Natural killer cell (primary cell): ENCODE measurements around the gene CCER1. TPM values are rescaled to one million over a fixed set of nuclear protein-coding genes. Genes with fewer than 3 reads are reported as not detected.

Experiments used
- ATAC-seq, 3 donors: fragments of 150-1000 bp in 2 of 3; fragments of 200-7000 bp in 1 of 3; cut with Tn5 transposase; 1 replicate in 1 of 3; 2 replicates in 2 of 3; pipeline ENCODE4 v1.10.0; 2021; ENCODE audit warnings: mild to moderate bottlenecking in 2 of 3, moderate library complexity in 2 of 3
- DNase-seq, 2 donors: peaks; one replicate each; pipeline versions ENCODE4 v3.0.0 to v3.0.0-alpha.2; 2013 to 2021; ENCODE audit warnings: mixed read lengths in 1 of 2
- H3K27ac ChIP-seq: one replicate; pipeline ENCODE4 v1.5.1; 2013; ENCODE audit warnings: mild to moderate bottlenecking, low read length
- H3K27me3 ChIP-seq: one replicate; pipeline ENCODE4 v1.6.1; 2013; ENCODE audit warnings: low read length; ENCODE audit not compliant: control insufficient read depth, insufficient read depth
- H3K36me3 ChIP-seq: one replicate; pipeline ENCODE4 v1.6.1; 2013; ENCODE audit warnings: low read length; ENCODE audit not compliant: control insufficient read depth, insufficient read depth
- H3K4me1 ChIP-seq: one replicate; pipeline ENCODE4 v1.6.1; 2013; ENCODE audit warnings: low read length; ENCODE audit not compliant: control insufficient read depth, insufficient read depth
- H3K4me3 ChIP-seq: one replicate; pipeline ENCODE4 v1.5.1; 2013; ENCODE audit warnings: low read length
- H3K9me3 ChIP-seq: one replicate; pipeline ENCODE4 v1.6.1; 2013; ENCODE audit warnings: low read length; ENCODE audit not compliant: control insufficient read depth, insufficient read depth
- H3K27ac Mint-ChIP-seq, 2 donors: one replicate each; pipeline ENCODE4 v1.8.0; 2022; ENCODE audit warnings: mild to moderate bottlenecking in 2 of 2, mixed read lengths in 2 of 2, moderate library complexity in 1 of 2
- H3K27me3 Mint-ChIP-seq, 2 donors: one replicate each; pipeline ENCODE4 v1.8.0; 2022; ENCODE audit warnings: low read depth in 2 of 2, mixed read lengths in 2 of 2
- H3K36me3 Mint-ChIP-seq: one replicate; pipeline ENCODE4 v1.8.0; 2022; ENCODE audit warnings: mixed read lengths
- H3K4me1 Mint-ChIP-seq, 2 donors: one replicate each; pipeline ENCODE4 v1.8.0; 2022; ENCODE audit warnings: mixed read lengths in 2 of 2
- H3K4me3 Mint-ChIP-seq: one replicate; pipeline ENCODE4 v1.8.0; 2022; ENCODE audit warnings: mild to moderate bottlenecking, moderate library complexity, mixed read lengths
- H3K9me3 Mint-ChIP-seq, 2 donors: one replicate each; pipeline ENCODE4 v1.8.0; 2022; ENCODE audit warnings: mixed read lengths in 2 of 2
- CTCF ChIP-seq: fragments of 200-600 bp; IDR thresholded peaks from one replicate; pipeline ENCODE4 v1.8.0; 2022; ENCODE audit warnings: antibody characterized with exemption
- WGBS: methylation state at CpG from one replicate; pipeline ENCODE4 v1.1.7; 2013; ENCODE audit warnings: missing lambda C conversion rate; ENCODE audit not compliant: insufficient coverage; 5-methylcytosine and 5-hydroxymethylcytosine counted together
- intact Hi-C: fragments of 100-400 bp; cut with micrococcal nuclease; formaldehyde crosslinking; loops from one replicate; pipeline ENCODE4 v1.14.2; 2022
- total RNA-seq, 4 donors: library from RNA; stranded (reverse); fragments of 120-200 nt in 1 of 4; gene quantifications; one replicate each; pipeline versions ENCODE4 v1.2.3 to v1.2.4, GENCODE V29; 2013 to 2022

CCER1 gene
- not detected for total RNA-seq
- not detected for total RNA-seq (2013)

GRCh38 chr12:90954921-90955320 is at the start of gene CCER1:
TSS of gene CCER1 (minus strand) at chr12:90955176. CDS start at chr12:90954742, 434 bp downstream.
- 97% methylated on average over 22 of the region's 22 CpGs for WGBS
- no peak within 1 kb of the TSS for H3K4me3 ChIP-seq
- no peak for TF ChIP-seq CTCF

DNA sequence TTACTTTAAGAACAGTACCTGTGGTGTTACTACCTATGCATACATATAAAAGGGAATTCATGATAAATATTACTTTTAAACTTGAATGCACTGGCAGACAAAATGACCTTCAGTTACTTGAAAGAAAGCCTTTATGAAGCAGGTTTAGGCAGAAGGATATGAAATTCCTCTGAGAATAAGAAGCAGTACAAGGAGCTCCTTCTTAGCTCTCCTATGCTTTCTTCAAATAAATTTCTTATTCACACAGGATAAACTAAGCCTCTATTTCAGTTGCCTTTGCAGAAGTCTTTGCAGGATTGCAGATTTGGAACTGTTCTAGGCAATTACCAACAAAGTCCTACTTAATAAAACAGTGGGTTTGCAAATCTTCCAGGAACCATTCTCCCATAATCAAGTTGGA is 48.8 kb upstream of the CCER1 start:
- H3K27ac ChIP-seq: no peak overlapping the region
- H3K36me3 ChIP-seq: no peaks in the 10 kb centered on the region
- peaks cover 2% of the 10 kb centered on the region in 2 donors for H3K9me3 Mint-ChIP-seq
- H3K27me3 ChIP-seq: no peaks in the 10 kb centered on the region
- peaks cover 7 to 11% of the 10 kb centered on the region in 2 donors for H3K4me1 Mint-ChIP-seq
- no peaks in the 10 kb centered on the region for H3K27me3 Mint-ChIP-seq
- TF ChIP-seq CTCF: no peak
- H3K36me3 Mint-ChIP-seq: no peaks in the 10 kb centered on the region
- H3K4me3 Mint-ChIP-seq: no peak overlapping the region
- H3K4me1 ChIP-seq: no peaks in the 10 kb centered on the region
- DNase-seq (no peak), ATAC-seq (no peak)
- intact Hi-C loops: no loop called here
- no peak overlapping the region for H3K27ac Mint-ChIP-seq
- no peak overlapping the region for H3K4me3 ChIP-seq
- no peaks in the 10 kb centered on the region for H3K9me3 ChIP-seq

More at GRCh38 chr12:90954921-90955320, at the start of gene CCER1:
- no peaks in the 10 kb centered on the region for H3K27me3 Mint-ChIP-seq
- no peak within 1 kb of the TSS for H3K27ac Mint-ChIP-seq
- no peaks in the 10 kb centered on the region for H3K9me3 Mint-ChIP-seq
- DNase-seq (no peak), ATAC-seq (no peak)
- no peaks in the 10 kb centered on the region for H3K36me3 Mint-ChIP-seq
- H3K27ac ChIP-seq: no peak within 1 kb of the TSS
- no peaks in the 10 kb centered on the region for H3K27me3 ChIP-seq
- no peaks in the 10 kb centered on the region for H3K4me1 ChIP-seq
- H3K9me3 ChIP-seq: no peaks in the 10 kb centered on the region
- no peaks in the 10 kb centered on the region for H3K4me1 Mint-ChIP-seq
- no peaks in the 10 kb centered on the region for H3K36me3 ChIP-seq
- no peak within 1 kb of the TSS for H3K4me3 Mint-ChIP-seq
- intact Hi-C loops: no loop called here

DNA sequence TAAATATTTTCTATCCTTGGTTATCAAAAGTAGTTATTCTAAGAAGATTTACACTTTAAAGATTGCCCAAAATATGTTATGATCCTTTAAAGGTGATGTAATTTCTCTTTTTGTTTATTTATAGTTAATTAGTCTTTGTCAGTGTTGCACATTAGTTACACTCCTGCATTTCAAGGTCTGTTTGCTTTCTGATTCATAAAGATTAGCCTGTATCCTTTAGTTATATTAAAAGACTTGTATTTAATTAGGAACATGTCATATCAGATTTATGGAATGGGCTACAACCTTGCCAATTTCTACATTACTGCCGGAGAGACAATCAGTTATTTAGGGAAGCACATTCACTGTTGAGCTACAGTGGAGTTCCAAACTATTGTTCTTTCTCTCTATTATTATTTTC is 46.3 kb upstream of the CCER1 start:
- intact Hi-C loops: no loop called here
- H3K4me1 Mint-ChIP-seq: no peaks in the 10 kb centered on the region
- no peaks in the 10 kb centered on the region for H3K27me3 ChIP-seq
- H3K36me3 ChIP-seq: no peaks in the 10 kb centered on the region
- no peaks in the 10 kb centered on the region for H3K36me3 Mint-ChIP-seq
- H3K4me1 ChIP-seq: no peaks in the 10 kb centered on the region
- no peak overlapping the region for H3K4me3 ChIP-seq
- no peaks in the 10 kb centered on the region for H3K9me3 Mint-ChIP-seq
- no peak for TF ChIP-seq CTCF
- no peak overlapping the region for H3K27ac ChIP-seq
- DNase-seq: no peak
- no peak for ATAC-seq
- 100% methylated on average over 1 of the region's 1 CpG for WGBS
- no peaks in the 10 kb centered on the region for H3K9me3 ChIP-seq
- H3K4me3 Mint-ChIP-seq: no peak overlapping the region
- no peak overlapping the region for H3K27ac Mint-ChIP-seq
- H3K27me3 Mint-ChIP-seq: no peaks in the 10 kb centered on the region

DNA sequence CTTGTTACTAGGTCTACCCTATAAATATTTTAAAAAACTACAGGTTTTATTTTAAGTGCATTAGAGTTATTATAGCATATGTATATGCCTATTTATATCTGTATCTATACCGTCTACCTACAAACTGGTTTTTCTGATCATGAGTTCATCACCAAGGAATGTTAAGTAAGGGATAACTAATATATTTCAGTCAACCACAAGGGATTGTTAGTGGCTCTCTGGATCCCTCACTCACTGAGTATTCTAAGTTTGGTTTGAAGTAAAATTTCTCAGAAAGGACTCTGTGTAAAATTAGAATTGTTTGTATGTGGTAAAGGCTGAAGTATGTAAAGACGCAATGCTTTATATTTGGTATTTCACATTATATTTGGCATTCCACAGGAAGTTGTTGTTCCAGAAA is 45.0 kb upstream of the CCER1 start:
- intact Hi-C loops: no loop called here
- WGBS: no CpG with 5 or more reads among the region's 2 CpGs
- H3K4me1 Mint-ChIP-seq: no peaks in the 10 kb centered on the region
- no peaks in the 10 kb centered on the region for H3K27me3 Mint-ChIP-seq
- no peak overlapping the region for H3K27ac ChIP-seq
- no peaks in the 10 kb centered on the region for H3K36me3 ChIP-seq
- H3K4me1 ChIP-seq: no peaks in the 10 kb centered on the region
- ATAC-seq: no peak
- H3K4me3 ChIP-seq: no peak overlapping the region
- no peaks in the 10 kb centered on the region for H3K9me3 ChIP-seq
- H3K27ac Mint-ChIP-seq: no peak overlapping the region
- H3K9me3 Mint-ChIP-seq: no peaks in the 10 kb centered on the region
- H3K36me3 Mint-ChIP-seq: no peaks in the 10 kb centered on the region
- no peak for TF ChIP-seq CTCF
- DNase-seq: no peak
- H3K4me3 Mint-ChIP-seq: no peak overlapping the region
- H3K27me3 ChIP-seq: no peaks in the 10 kb centered on the region
